ENCODE measurements around the gene LRRN2. TPM values are rescaled to one million over a fixed set of nuclear protein-coding genes. Genes with fewer than 3 reads are reported as not detected.
"Not testable (repeated sequence)": the region's sequence is repeated elsewhere in the genome, so short reads cannot be mapped to it uniquely, and the experiment has no call there.

The LRRN2 gene
- total RNA-seq, 1 donor = under 0.01 TPM

- H3K4me3 ChIP-seq (ENCODE audit: low read depth, low read length) = no peak overlapping the region
- no peak for TF ChIP-seq CTCF (IDR thresholded peaks at IDR 0.05; ENCODE audit: insufficient read depth, low read depth, low read length)
- DNase-seq (ENCODE audit: low read depth) = no peak
Observed at GRCh38 chr1:204730826-204731459, 45.4 kb upstream of the LRRN2 start.

GRCh38 chr1:204729516-204729915, 44.0 kb upstream of the LRRN2 start:
- DNase-seq (ENCODE audit: low read depth) = no peak
- no peak for TF ChIP-seq CTCF (IDR thresholded peaks at IDR 0.05; ENCODE audit: insufficient read depth, low read depth, low read length)
- H3K4me3 ChIP-seq (ENCODE audit: low read depth, low read length) = no peak overlapping the region

GRCh38 chr1:204728456-204728855, 42.9 kb upstream of the LRRN2 start:
- no peak overlapping the region for H3K4me3 ChIP-seq (ENCODE audit: low read depth, low read length)
- TF ChIP-seq CTCF (IDR thresholded peaks at IDR 0.05; ENCODE audit: insufficient read depth, low read depth, low read length) = no peak
- no peak for DNase-seq (ENCODE audit: low read depth)

GRCh38 chr1:204728045-204728444, 42.5 kb upstream of the LRRN2 start:
- no peak for TF ChIP-seq CTCF (IDR thresholded peaks at IDR 0.05; ENCODE audit: insufficient read depth, low read depth, low read length)
- DNase-seq (ENCODE audit: low read depth) = no peak
- H3K4me3 ChIP-seq (ENCODE audit: low read depth, low read length) = no peak overlapping the region

- not testable (repeated sequence) for DNase-seq (ENCODE audit: low read depth)
Observed at GRCh38 chr1:204727438-204727837, 41.9 kb upstream of the LRRN2 start.

GRCh38 chr1:204726478-204726877, 40.9 kb upstream of the LRRN2 start:
- H3K4me3 ChIP-seq (ENCODE audit: low read depth, low read length) = no peak overlapping the region
- DNase-seq (ENCODE audit: low read depth) = no peak
- TF ChIP-seq CTCF (IDR thresholded peaks at IDR 0.05; ENCODE audit: insufficient read depth, low read depth, low read length) = no peak

More at GRCh38 chr1:204727438-204727837, 41.9 kb upstream of the LRRN2 start:
- not testable (repeated sequence) for H3K4me3 ChIP-seq (ENCODE audit: low read depth, low read length)

- no peak overlapping the region for H3K4me3 ChIP-seq (ENCODE audit: low read depth, low read length)
- DNase-seq (ENCODE audit: low read depth) = no peak
- TF ChIP-seq CTCF (IDR thresholded peaks at IDR 0.05; ENCODE audit: insufficient read depth, low read depth, low read length) = no peak
Observed at GRCh38 chr1:204725821-204726448, 40.4 kb upstream of the LRRN2 start.
